Bronchial epithelial cell (primary cell): Measurements from ENCODE around the gene WDR73. TPM values are rescaled to one million over a fixed set of nuclear protein-coding genes. Genes with fewer than 3 reads are reported as not detected.

Source experiments
- DNase-seq: peaks from one replicate; pipeline ENCODE4 v3.0.0-alpha.2; 2010; ENCODE audit warnings: low read depth
- FAIRE-seq: peaks from 2 replicates; lab custom pipeline; 2011; peaks lifted over from hg19 to GRCh38; lab: Jason Lieb, UNC
- H3K27me3 ChIP-seq: 2 replicates; pipeline ENCODE4 v1.5.1; 2011; ENCODE audit warnings: low read length; ENCODE audit not compliant: control insufficient read depth, insufficient read depth
- H3K36me3 ChIP-seq: 2 replicates; pipeline ENCODE4 v1.5.1; 2011; ENCODE audit warnings: low read length; ENCODE audit not compliant: control insufficient read depth, insufficient read depth
- H3K4me3 ChIP-seq: 2 replicates; pipeline ENCODE4 v1.5.1; 2011; ENCODE audit warnings: mild to moderate bottlenecking, low read depth, low read length, control low read depth
- CTCF ChIP-seq: IDR thresholded peaks from 2 replicates; pipeline ENCODE4 v1.5.1; 2011; ENCODE audit warnings: mild to moderate bottlenecking, moderate library complexity, low read length, control low read depth, inconsistent platforms; ENCODE audit not compliant: insufficient read depth, severe bottlenecking
- total RNA-seq: library from RNA; depleted of rRNA; stranded (reverse); fragments of >200 nt; gene quantifications from 2 replicates; pipeline ENCODE4 v1.2.1, GENCODE V29; 2014

Gene WDR73
- total RNA-seq, 1 donor from 2014 or later: 24.0 TPM

GRCh38 chr15:84681831-84682230 is 27.7 kb upstream of the WDR73 start:
- no peaks in the 10 kb centered on the region for H3K27me3 ChIP-seq
- no peak for TF ChIP-seq CTCF

GRCh38 chr15:84671211-84671610 is 17.1 kb upstream of the WDR73 start:
- Histone ChIP-seq H3K36me3 (peaks cover 5% of the 10 kb centered on the region), H3K4me3 (no peak overlapping the region), H3K27me3 (no peaks in the 10 kb centered on the region)
- no peak for DNase-seq
- no peak for TF ChIP-seq CTCF
- FAIRE-seq: no peak

More at GRCh38 chr15:84681831-84682230, 27.7 kb upstream of the WDR73 start:
- peaks cover 6% of the 10 kb centered on the region for H3K36me3 ChIP-seq
- no peak overlapping the region for H3K4me3 ChIP-seq
- FAIRE-seq (no peak), DNase-seq (peak; percentile 68)

- FAIRE-seq (no peak), DNase-seq (no peak)
- Histone ChIP-seq H3K27me3 (no peaks in the 10 kb centered on the region), H3K4me3 (no peak overlapping the region), H3K36me3 (peaks cover 7% of the 10 kb centered on the region)
- no peak for TF ChIP-seq CTCF
Observed at GRCh38 chr15:84669726-84670125, 15.6 kb upstream of the WDR73 start.

- peaks cover 7% of the 10 kb centered on the region for H3K36me3 ChIP-seq
- FAIRE-seq: no peak
- no peak for DNase-seq
Observed at GRCh38 chr15:84668221-84668982, 14.3 kb upstream of the WDR73 start.

GRCh38 chr15:84666373-84666772 is 12.3 kb upstream of the WDR73 start:
- DNase-seq (no peak), FAIRE-seq (no peak)
- peaks cover 7% of the 10 kb centered on the region for H3K36me3 ChIP-seq
- no peak for TF ChIP-seq CTCF
- H3K4me3 ChIP-seq: no peak overlapping the region
- H3K27me3 ChIP-seq: no peaks in the 10 kb centered on the region

More at GRCh38 chr15:84668221-84668982, 14.3 kb upstream of the WDR73 start:
- Histone ChIP-seq H3K4me3 (no peak overlapping the region), H3K27me3 (no peaks in the 10 kb centered on the region)
- TF ChIP-seq CTCF: no peak
